ENCODE data around the gene ARHGEF28. TPM values are rescaled to one million over a fixed set of nuclear protein-coding genes. Genes with fewer than 3 reads are reported as not detected.

The ARHGEF28 gene
- polyA plus RNA-seq, 1 donor: 16.6 TPM

DNA sequence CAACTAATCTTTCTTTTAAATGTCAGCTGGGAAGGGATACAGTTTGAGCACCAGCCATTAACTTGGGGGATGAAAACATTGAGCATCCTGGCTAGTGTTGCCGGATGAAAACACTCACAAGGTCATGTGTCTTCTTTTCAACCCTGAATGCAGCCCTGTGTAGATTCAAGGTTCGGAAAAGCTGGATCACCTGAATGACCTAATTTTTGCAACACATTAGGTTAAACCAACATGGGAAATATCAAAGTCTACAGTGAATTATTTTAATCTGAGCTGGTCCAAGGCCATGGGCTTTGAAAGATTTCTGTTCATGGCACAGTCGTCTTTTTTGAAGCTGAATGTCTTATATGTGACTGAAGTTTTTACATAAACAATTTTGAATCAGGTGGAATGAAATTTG, 281.2 kb downstream of the ARHGEF28 start:
- no peaks in the 10 kb centered on the region for H3K4me1 ChIP-seq (ENCODE audit: control insufficient read depth, insufficient read depth, low read length)
- 100% methylated on average over 1 of the region's 3 CpGs for WGBS (ENCODE audit: insufficient coverage, low lambda C conversion rate)
- no peak overlapping the region for H3K27ac ChIP-seq (ENCODE audit: low read length)
- peaks cover 3% of the 10 kb centered on the region for H3K9me3 ChIP-seq (ENCODE audit: control insufficient read depth, low read depth, low read length)
- no peaks in the 10 kb centered on the region for H3K27me3 ChIP-seq (ENCODE audit: control insufficient read depth, insufficient read depth, low read length)
- no peak for DNase-seq
- H3K4me3 ChIP-seq (ENCODE audit: low read length): no peak overlapping the region
- H3K36me3 ChIP-seq (ENCODE audit: control insufficient read depth, insufficient read depth, low read length): peaks cover 13% of the 10 kb centered on the region

DNA sequence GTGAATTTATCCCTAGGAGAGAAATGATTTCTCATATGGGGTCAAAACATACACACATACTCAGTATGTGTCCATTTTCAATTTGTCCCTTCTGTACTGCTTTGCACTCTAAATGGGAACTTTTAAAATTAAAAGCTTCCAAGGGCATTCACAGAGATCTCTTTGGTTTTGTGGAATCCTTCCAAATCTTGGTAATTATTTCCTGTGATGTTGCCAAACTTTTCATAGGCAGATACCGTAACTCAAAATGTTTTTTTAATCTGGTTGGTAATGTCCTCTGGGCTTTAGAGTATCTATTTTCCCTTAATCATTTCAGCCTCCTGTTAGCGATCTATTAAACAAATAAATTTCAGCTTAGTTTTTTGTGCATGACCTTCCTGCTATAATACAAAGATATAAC, 282.4 kb downstream of the ARHGEF28 start:
- H3K9me3 ChIP-seq (ENCODE audit: control insufficient read depth, low read depth, low read length): peaks cover 3% of the 10 kb centered on the region
- DNase-seq: no peak
- no peaks in the 10 kb centered on the region for H3K4me1 ChIP-seq (ENCODE audit: control insufficient read depth, insufficient read depth, low read length)
- H3K27ac ChIP-seq (ENCODE audit: low read length): no peak overlapping the region
- WGBS (ENCODE audit: insufficient coverage, low lambda C conversion rate): 83% methylated on average over 1 of the region's 2 CpGs
- no peak overlapping the region for H3K4me3 ChIP-seq (ENCODE audit: low read length)
- no peaks in the 10 kb centered on the region for H3K27me3 ChIP-seq (ENCODE audit: control insufficient read depth, insufficient read depth, low read length)
- peaks cover 13% of the 10 kb centered on the region for H3K36me3 ChIP-seq (ENCODE audit: control insufficient read depth, insufficient read depth, low read length)

DNA sequence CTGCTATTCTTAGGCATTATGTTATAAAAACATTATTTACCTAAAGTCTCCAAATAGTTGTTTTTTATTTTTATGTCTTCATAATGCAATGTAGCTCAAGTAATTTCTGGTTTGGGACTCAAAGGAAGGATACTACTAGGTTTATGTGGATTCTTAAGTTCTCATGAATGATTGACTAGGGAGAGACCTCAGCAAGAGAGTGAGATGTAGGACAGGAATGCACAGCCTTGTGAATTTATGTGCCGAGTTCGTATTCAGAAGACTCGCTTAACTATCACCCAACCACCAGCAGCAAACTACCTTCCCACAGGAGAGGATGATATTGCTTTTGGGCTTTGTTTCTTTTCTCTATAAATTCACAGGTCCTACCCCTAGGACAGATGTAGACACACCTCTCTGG, 282.9 kb downstream of the ARHGEF28 start:
- H3K4me1 ChIP-seq (ENCODE audit: control insufficient read depth, insufficient read depth, low read length): no peaks in the 10 kb centered on the region
- no peak for DNase-seq
- H3K4me3 ChIP-seq (ENCODE audit: low read length): no peak overlapping the region
- no peaks in the 10 kb centered on the region for H3K27me3 ChIP-seq (ENCODE audit: control insufficient read depth, insufficient read depth, low read length)
- no CpG with 5 or more reads among the region's 3 CpGs for WGBS (ENCODE audit: insufficient coverage, low lambda C conversion rate)
- no peak overlapping the region for H3K27ac ChIP-seq (ENCODE audit: low read length)
- H3K9me3 ChIP-seq (ENCODE audit: control insufficient read depth, low read depth, low read length): peaks cover 3% of the 10 kb centered on the region
- peaks cover 13% of the 10 kb centered on the region for H3K36me3 ChIP-seq (ENCODE audit: control insufficient read depth, insufficient read depth, low read length)

DNA sequence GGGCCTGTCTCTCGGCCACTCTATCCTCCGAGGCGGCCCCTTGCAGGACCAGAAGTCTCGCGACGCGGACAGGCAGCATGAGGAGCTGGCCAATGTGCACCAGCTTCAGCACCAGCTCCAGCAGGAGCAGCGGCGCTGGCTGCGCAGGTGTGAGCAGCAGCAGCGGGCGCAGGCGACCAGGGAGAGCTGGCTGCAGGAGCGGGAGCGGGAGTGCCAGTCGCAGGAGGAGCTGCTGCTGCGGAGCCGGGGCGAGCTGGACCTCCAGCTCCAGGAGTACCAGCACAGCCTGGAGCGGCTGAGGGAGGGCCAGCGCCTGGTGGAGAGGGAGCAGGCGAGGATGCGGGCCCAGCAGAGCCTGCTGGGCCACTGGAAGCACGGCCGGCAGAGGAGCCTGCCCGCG, 283.5 kb downstream of the ARHGEF28 start:
- H3K27ac ChIP-seq (ENCODE audit: low read length): no peak overlapping the region
- H3K9me3 ChIP-seq (ENCODE audit: control insufficient read depth, low read depth, low read length): peaks cover 3% of the 10 kb centered on the region
- H3K36me3 ChIP-seq (ENCODE audit: control insufficient read depth, insufficient read depth, low read length): peaks cover 13% of the 10 kb centered on the region
- no peak overlapping the region for H3K4me3 ChIP-seq (ENCODE audit: low read length)
- H3K27me3 ChIP-seq (ENCODE audit: control insufficient read depth, insufficient read depth, low read length): no peaks in the 10 kb centered on the region
- WGBS (ENCODE audit: insufficient coverage, low lambda C conversion rate): no CpG with 5 or more reads among the region's 27 CpGs
- no peaks in the 10 kb centered on the region for H3K4me1 ChIP-seq (ENCODE audit: control insufficient read depth, insufficient read depth, low read length)
- DNase-seq: no peak

DNA sequence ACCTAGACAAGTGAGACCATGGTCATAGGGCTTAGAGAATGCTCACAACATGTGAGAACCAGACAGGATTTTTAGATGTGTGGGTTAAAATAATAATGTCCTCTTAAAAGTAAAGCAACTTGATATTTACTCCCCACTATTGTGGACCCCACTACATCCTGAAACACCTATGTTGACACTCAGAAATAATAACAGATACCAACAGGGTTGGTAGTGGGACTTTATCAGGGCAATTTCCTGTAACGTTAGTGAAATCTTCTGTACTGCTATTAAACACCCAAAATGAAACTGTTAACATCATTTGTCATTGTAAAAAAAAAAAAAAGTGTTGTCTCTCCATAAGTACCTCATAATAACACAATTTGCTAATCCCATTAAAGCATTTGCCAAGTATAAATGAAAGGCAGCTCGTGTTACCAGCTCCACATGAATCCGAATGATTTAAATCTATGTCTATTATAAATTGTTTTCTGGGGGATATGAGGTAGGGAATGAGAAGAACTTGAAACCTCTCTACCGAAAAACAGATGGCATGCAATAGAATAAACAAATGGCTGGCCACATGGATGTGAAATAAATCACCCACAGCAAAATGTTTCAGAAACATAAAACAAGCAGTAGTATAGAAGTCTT, 285.9 kb downstream of the ARHGEF28 start:
- H3K27me3 ChIP-seq (ENCODE audit: control insufficient read depth, insufficient read depth, low read length): no peaks in the 10 kb centered on the region
- peaks cover 3% of the 10 kb centered on the region for H3K9me3 ChIP-seq (ENCODE audit: control insufficient read depth, low read depth, low read length)
- no peaks in the 10 kb centered on the region for H3K4me1 ChIP-seq (ENCODE audit: control insufficient read depth, insufficient read depth, low read length)
- no peak overlapping the region for H3K4me3 ChIP-seq (ENCODE audit: low read length)
- WGBS (ENCODE audit: insufficient coverage, low lambda C conversion rate): no CpG with 5 or more reads among the region's 4 CpGs
- no peak for DNase-seq
- peaks cover 13% of the 10 kb centered on the region for H3K36me3 ChIP-seq (ENCODE audit: control insufficient read depth, insufficient read depth, low read length)
- H3K27ac ChIP-seq (ENCODE audit: low read length): no peak overlapping the region

DNA sequence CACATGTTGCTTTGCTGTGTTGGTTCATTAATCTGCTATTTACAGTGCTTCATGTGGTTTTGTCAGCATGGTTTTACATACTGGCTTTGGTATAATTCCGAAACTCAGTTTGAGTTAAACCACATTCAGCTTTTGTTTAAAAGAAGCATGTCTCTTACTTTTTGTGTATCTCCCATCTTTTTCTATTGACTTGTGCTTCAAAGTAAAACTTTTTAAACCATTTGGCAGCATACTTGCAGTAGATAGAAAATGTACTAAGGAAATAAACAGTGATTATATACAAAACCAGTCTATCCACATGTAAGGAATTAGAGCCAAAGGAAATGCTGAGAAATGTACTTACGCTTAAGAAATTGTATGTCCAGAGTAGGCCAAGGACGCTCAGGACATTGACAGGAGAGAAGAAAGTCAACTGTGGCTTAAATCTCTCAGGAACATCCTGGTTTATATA, 286.9 kb downstream of the ARHGEF28 start:
- H3K27ac ChIP-seq (ENCODE audit: low read length): no peak overlapping the region

DNA sequence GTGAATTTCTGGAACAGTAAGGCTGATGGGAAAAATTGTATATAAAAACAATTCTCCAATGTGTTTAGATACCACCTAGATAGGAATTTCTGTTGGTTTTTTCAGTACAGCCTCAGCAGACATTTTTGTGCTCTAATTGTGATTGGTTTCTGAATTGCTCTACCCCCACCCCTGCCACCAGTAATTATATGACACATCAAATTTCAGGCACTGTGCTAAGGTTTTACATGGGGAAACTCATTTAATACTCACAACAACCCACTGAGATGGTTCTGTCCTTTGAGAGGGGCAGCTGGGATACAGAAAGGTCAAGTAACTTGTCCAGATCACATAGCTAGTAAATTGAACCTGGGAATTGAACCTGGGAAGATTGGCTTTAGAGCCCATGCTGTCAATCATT, 288.0 kb downstream of the ARHGEF28 start:
- Histone ChIP-seq H3K9me3 (ENCODE audit: control insufficient read depth, low read depth, low read length) (peaks cover 3% of the 10 kb centered on the region), H3K36me3 (ENCODE audit: control insufficient read depth, insufficient read depth, low read length) (peaks cover 17% of the 10 kb centered on the region), H3K4me3 (ENCODE audit: low read length) (no peak overlapping the region), H3K27me3 (ENCODE audit: control insufficient read depth, insufficient read depth, low read length) (no peaks in the 10 kb centered on the region), H3K27ac (ENCODE audit: low read length) (no peak overlapping the region), H3K4me1 (ENCODE audit: control insufficient read depth, insufficient read depth, low read length) (no peaks in the 10 kb centered on the region)
- no peak for DNase-seq

More for the DNA sequence above, 286.9 kb downstream of the ARHGEF28 start:
- WGBS (ENCODE audit: insufficient coverage, low lambda C conversion rate): 70% methylated on average over 2 of the region's 3 CpGs
- DNase-seq: no peak
- Histone ChIP-seq H3K4me1 (ENCODE audit: control insufficient read depth, insufficient read depth, low read length) (no peaks in the 10 kb centered on the region), H3K4me3 (ENCODE audit: low read length) (no peak overlapping the region), H3K9me3 (ENCODE audit: control insufficient read depth, low read depth, low read length) (peaks cover 3% of the 10 kb centered on the region), H3K36me3 (ENCODE audit: control insufficient read depth, insufficient read depth, low read length) (peaks cover 17% of the 10 kb centered on the region), H3K27me3 (ENCODE audit: control insufficient read depth, insufficient read depth, low read length) (no peaks in the 10 kb centered on the region)

DNA sequence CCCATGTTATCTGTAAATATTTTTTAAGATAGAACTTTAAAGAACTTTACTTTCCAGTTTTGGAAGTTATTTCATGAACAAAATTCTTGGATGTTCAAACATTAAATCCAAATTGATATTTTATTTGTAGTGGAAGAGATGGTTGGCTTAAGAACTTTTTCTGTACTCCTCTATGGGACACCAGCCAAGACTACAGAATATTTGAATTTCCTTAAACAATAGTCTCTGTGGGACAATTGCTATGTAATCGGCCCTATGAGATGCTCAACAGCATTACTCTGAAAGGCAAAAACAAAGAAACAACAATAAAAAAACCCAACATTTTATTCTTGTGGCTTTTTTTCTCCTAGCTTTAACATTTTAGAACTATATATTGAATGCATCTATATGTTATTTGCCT, 289.3 kb downstream of the ARHGEF28 start:
- H3K27ac ChIP-seq (ENCODE audit: low read length): no peak overlapping the region
- no peak overlapping the region for H3K4me3 ChIP-seq (ENCODE audit: low read length)
- DNase-seq: no peak
- H3K36me3 ChIP-seq (ENCODE audit: control insufficient read depth, insufficient read depth, low read length): peaks cover 10% of the 10 kb centered on the region
- H3K9me3 ChIP-seq (ENCODE audit: control insufficient read depth, low read depth, low read length): no peaks in the 10 kb centered on the region
- WGBS (ENCODE audit: insufficient coverage, low lambda C conversion rate): 86% methylated on average over 1 of the region's 1 CpG
- no peaks in the 10 kb centered on the region for H3K4me1 ChIP-seq (ENCODE audit: control insufficient read depth, insufficient read depth, low read length)
- H3K27me3 ChIP-seq (ENCODE audit: control insufficient read depth, insufficient read depth, low read length): no peaks in the 10 kb centered on the region

DNA sequence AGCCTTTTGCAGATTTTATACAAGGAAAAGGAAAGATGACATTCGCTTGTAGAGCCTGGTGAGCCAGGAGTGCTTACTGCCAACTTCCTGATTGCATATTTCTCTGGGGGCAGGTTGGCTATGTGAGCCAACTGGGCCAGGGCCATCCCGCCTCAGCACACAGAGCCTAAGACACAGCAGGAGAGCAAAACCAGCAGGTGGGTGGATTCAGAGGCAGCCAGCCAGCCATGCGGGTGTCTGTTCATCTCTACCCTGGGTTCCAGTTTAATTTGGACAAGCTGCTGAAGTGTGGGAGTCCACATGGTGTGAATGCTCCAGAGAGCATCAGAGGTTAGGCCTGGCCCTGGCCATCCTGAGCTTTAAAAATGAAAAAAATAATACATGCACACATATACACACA, 291.4 kb downstream of the ARHGEF28 start:
- WGBS (ENCODE audit: insufficient coverage, low lambda C conversion rate): no CpG with 5 or more reads among the region's 3 CpGs
- Histone ChIP-seq H3K36me3 (ENCODE audit: control insufficient read depth, insufficient read depth, low read length) (peaks cover 3% of the 10 kb centered on the region), H3K27me3 (ENCODE audit: control insufficient read depth, insufficient read depth, low read length) (no peaks in the 10 kb centered on the region), H3K27ac (ENCODE audit: low read length) (no peak overlapping the region), H3K4me3 (ENCODE audit: low read length) (no peak overlapping the region), H3K9me3 (ENCODE audit: control insufficient read depth, low read depth, low read length) (no peaks in the 10 kb centered on the region), H3K4me1 (ENCODE audit: control insufficient read depth, insufficient read depth, low read length) (no peaks in the 10 kb centered on the region)
- no peak for DNase-seq

DNA sequence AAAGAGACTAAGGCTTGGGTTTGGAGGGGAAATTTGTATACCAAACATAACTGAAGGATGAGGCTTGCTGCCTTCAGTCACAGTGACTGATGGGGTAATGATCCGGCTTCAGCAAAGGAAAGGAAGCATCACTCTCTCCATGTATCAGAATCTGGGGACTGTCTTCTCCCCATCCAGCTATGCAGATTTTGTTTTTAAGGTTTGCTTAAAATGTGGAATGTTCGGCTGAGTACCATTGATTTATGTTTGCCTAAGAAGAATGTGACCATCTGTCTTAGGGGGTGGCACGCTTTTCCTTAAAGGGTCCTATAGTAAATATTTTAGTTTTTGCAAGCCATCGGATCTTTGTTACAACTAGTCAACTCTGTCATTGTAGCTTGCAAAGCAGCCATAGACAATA, 291.9 kb downstream of the ARHGEF28 start:
- H3K4me3 ChIP-seq (ENCODE audit: low read length): no peak overlapping the region
- 100% methylated on average over 2 of the region's 4 CpGs for WGBS (ENCODE audit: insufficient coverage, low lambda C conversion rate)
- no peaks in the 10 kb centered on the region for H3K9me3 ChIP-seq (ENCODE audit: control insufficient read depth, low read depth, low read length)
- H3K27me3 ChIP-seq (ENCODE audit: control insufficient read depth, insufficient read depth, low read length): no peaks in the 10 kb centered on the region
- H3K36me3 ChIP-seq (ENCODE audit: control insufficient read depth, insufficient read depth, low read length): peaks cover 3% of the 10 kb centered on the region
- H3K4me1 ChIP-seq (ENCODE audit: control insufficient read depth, insufficient read depth, low read length): no peaks in the 10 kb centered on the region
- H3K27ac ChIP-seq (ENCODE audit: low read length): no peak overlapping the region
- DNase-seq: no peak

DNA sequence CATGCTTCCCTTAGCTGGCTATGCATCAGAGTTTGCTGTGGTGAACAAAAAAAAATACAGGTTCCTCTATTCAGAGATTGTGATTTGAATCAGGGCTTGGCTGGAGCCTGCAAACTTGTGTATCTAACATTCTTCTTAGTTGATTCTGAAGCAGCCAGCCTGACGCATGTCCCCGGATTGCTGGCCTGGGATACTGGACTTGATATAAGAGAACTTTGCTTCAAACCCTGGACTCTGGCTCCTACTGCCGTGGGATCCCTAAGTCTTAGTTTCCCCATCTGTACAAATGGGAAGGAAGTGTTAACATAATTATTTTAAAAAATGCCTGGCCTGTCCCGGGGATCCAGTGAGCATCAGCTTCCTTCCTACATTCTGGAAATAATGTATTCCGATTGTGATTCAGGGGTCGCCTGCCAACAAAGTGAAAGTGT, 292.8 kb downstream of the ARHGEF28 start:
- H3K4me1 ChIP-seq (ENCODE audit: control insufficient read depth, insufficient read depth, low read length): no peaks in the 10 kb centered on the region
- no peak overlapping the region for H3K27ac ChIP-seq (ENCODE audit: low read length)
- H3K4me3 ChIP-seq (ENCODE audit: low read length): no peak overlapping the region
- no CpG with 5 or more reads among the region's 6 CpGs for WGBS (ENCODE audit: insufficient coverage, low lambda C conversion rate)
- no peaks in the 10 kb centered on the region for H3K9me3 ChIP-seq (ENCODE audit: control insufficient read depth, low read depth, low read length)
- no peak for DNase-seq
- peaks cover 3% of the 10 kb centered on the region for H3K36me3 ChIP-seq (ENCODE audit: control insufficient read depth, insufficient read depth, low read length)
- no peaks in the 10 kb centered on the region for H3K27me3 ChIP-seq (ENCODE audit: control insufficient read depth, insufficient read depth, low read length)
